T-helper 2 cell treated with Interferon-gamma antibody and Interleukin-4, amounts not matched to agents 5 μg/mL and 100 μg/mL, for 36 hours (primary cell): ENCODE data around the gene S100PBP.

Source experiments
- DNase-seq: peaks from one replicate; pipeline ENCODE4 v3.0.0; 2021; ENCODE audit warnings: low spot score
- H3K27ac Mint-ChIP-seq: one replicate; pipeline ENCODE4 v1.8.0; 2021; ENCODE audit warnings: mild to moderate bottlenecking, mixed read lengths
- H3K27me3 Mint-ChIP-seq: one replicate; pipeline ENCODE4 v1.8.0; 2021; ENCODE audit warnings: low read depth, mixed read lengths
- H3K36me3 Mint-ChIP-seq: one replicate; pipeline ENCODE4 v1.8.0; 2021; ENCODE audit warnings: low read depth, mixed read lengths
- H3K4me1 Mint-ChIP-seq: one replicate; pipeline ENCODE4 v1.8.0; 2021; ENCODE audit warnings: low read depth, mixed read lengths
- H3K4me3 Mint-ChIP-seq: one replicate; pipeline ENCODE4 v1.8.0; 2022; ENCODE audit warnings: mild to moderate bottlenecking, moderate library complexity, mixed read lengths
- H3K9me3 Mint-ChIP-seq: one replicate; pipeline ENCODE4 v1.8.0; 2021; ENCODE audit warnings: mixed read lengths

S100PBP gene

DNA sequence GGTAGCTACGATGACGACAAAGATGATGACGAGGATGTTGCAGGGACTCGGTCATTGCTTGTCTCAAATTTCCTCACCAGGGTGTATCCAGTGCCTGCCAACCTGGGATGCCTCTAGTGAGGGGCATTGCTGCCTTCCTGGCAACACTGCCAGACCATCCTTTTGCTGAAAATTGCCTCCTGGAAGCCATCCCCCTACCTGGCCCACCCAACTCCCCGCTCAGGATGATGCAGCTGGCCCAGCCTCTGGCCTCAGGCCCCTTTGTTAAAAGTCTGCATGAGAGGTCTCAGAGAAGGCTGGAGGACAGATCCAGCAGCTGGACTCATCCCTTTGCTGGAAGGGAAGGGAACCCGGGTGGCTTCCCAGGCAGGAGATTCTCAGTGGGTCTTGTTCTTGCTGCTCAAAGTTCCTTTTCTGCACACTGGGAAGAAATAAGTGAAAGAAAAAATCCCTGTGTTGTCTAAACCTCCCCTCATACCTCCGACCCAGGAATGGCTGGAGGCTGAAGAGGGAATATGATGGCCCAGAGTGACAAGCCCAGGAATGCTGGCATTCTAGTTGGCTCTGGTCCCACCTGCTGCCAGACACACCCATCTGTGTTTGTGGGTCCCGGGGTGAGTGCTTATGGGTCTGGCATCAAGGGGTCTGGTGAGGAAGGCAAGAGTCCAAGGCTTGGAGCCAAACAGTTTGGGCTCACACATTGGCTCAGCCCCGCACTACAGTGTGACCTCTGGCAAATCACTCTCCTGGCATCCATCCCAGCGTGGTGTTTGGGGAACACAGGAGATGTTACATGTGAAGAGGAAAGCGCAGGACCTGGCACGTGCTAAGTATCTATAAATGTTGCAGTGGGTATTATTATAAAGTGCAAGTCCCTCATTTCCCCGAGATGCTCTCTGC is 60.0 kb downstream of the S100PBP start:
- no peaks in the 10 kb centered on the region for H3K9me3 Mint-ChIP-seq
- peaks cover 3% of the 10 kb centered on the region for H3K4me1 Mint-ChIP-seq
- H3K27ac Mint-ChIP-seq: no peak overlapping the region
- peaks cover 21% of the 10 kb centered on the region for H3K27me3 Mint-ChIP-seq
- no peaks in the 10 kb centered on the region for H3K36me3 Mint-ChIP-seq
- DNase-seq: no peak
- no peak overlapping the region for H3K4me3 Mint-ChIP-seq

DNA sequence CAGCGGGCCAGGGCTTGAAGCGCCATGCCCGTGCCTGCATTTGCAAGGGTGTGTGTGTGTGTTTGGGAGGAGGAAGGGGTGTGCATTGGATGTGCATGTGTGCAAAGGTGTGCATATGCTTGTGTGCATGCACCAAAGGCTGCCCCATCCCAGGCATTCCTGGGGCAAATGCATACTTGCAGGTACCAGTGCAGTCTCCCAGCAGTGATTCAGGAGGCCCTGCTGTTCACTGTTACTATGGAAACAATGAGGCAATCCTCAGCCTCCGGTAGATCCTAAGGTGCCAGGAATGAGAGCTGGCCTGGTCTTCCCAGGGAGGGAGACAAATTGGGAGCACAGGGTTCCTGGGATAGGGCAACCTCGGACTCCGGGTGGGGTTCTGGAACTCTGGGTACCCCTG is 60.7 kb downstream of the S100PBP start:
- no peak overlapping the region for H3K27ac Mint-ChIP-seq
- peaks cover 17% of the 10 kb centered on the region for H3K27me3 Mint-ChIP-seq
- no peaks in the 10 kb centered on the region for H3K9me3 Mint-ChIP-seq
- no peaks in the 10 kb centered on the region for H3K4me1 Mint-ChIP-seq
- DNase-seq: no peak
- H3K36me3 Mint-ChIP-seq: no peaks in the 10 kb centered on the region
- no peak overlapping the region for H3K4me3 Mint-ChIP-seq

DNA sequence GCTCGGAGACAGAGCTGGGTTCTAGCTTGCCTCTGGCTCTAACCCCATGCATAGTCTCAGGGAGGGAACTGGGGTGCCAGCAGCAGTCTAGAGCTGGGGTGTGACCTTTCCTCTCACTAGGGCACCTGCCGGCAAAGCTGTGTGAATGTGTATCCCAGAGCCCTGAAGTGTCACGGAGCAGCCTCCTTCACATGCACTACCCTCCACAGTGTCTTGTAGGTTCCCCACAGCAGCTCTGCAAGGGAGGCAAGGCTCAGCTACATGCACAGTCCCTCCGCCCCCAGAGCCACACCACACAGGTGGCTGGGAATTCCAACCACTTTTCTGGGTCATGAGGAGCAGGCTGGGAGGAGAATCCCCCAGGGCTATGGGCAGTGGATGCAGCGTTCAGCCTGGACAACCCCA is 61.2 kb downstream of the S100PBP start:
- no peaks in the 10 kb centered on the region for H3K36me3 Mint-ChIP-seq
- H3K27me3 Mint-ChIP-seq: peaks cover 20% of the 10 kb centered on the region
- no peaks in the 10 kb centered on the region for H3K9me3 Mint-ChIP-seq
- DNase-seq: no peak
- H3K27ac Mint-ChIP-seq: no peak overlapping the region
- H3K4me3 Mint-ChIP-seq: no peak overlapping the region
- H3K4me1 Mint-ChIP-seq: no peaks in the 10 kb centered on the region

DNA sequence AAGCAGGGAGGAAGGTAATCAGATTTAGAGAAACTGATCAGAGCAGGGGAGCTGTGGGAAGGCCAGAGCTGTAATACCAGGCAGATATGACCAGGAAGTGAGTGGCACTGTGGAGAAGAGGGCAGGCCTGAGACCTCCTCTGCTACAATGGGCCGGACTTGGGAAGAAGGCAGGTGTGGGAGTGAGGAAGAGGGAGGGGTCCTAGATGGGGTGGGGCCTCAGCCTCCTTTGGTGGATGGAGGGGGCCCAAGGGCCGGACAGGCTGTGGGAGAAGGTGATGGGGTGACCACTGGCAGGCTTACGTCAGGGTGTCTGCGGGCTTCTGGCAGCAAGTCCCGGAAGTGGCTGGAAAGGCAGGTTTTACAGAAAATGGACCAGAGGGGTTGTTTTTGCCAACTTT is 63.8 kb downstream of the S100PBP start:
- DNase-seq: no peak
- no peak overlapping the region for H3K4me3 Mint-ChIP-seq
- no peaks in the 10 kb centered on the region for H3K36me3 Mint-ChIP-seq
- no peak overlapping the region for H3K27ac Mint-ChIP-seq
- H3K4me1 Mint-ChIP-seq: peaks cover 2% of the 10 kb centered on the region
- H3K9me3 Mint-ChIP-seq: no peaks in the 10 kb centered on the region
- H3K27me3 Mint-ChIP-seq: peaks cover 28% of the 10 kb centered on the region

DNA sequence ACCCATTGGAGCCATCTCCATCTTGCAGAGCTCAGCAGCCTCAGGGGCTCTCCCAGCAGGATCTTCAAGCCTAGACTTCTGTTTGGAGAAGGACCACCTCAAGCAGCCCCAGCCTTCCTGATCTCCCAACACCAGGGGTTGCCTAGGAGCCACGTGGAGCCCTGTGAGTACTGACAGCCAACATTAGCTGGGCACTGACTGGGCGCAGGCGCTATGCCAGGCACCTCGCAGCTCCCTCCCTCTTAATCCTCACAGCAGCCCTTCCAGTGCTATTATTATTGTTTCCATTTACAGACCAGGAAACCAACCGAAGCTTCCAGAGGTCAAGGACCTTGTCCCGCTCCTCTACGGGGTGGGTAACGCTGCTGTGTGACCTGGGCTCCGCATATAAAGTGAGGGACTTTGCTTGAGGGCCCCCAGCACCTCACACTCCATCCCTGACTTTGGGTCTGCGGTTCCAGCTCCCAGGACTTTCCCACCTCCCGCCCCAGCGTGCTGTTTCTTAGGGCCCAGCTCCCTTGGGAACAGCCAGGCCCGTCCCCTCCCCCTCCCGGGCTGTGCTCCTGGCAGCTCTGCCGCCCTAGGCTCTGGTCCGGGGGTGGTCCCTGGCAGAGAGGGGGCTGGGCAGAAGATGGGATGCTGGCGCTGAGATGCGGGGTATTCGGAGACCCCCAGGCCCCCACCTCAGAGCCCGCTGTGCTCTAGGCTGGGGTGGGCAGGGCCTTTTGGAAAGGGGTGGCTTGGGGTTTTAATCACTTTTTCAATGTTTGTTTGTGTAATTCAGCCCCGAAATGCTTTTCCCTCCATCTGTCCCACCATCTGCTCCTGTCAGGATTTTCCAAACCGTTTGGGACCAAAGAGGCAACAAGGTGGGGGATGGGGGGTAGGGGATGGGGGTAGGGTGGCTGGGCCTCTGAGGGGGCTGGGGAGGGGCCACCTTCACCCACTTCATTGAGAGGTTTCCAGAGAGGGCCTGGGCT is 64.7 kb downstream of the S100PBP start:
- DNase-seq: no peak
- Mint-ChIP-seq H3K4me3 (no peak overlapping the region), H3K4me1 (peaks cover 2% of the 10 kb centered on the region), H3K9me3 (no peaks in the 10 kb centered on the region), H3K27ac (no peak overlapping the region), H3K36me3 (no peaks in the 10 kb centered on the region), H3K27me3 (peaks cover 35% of the 10 kb centered on the region)

DNA sequence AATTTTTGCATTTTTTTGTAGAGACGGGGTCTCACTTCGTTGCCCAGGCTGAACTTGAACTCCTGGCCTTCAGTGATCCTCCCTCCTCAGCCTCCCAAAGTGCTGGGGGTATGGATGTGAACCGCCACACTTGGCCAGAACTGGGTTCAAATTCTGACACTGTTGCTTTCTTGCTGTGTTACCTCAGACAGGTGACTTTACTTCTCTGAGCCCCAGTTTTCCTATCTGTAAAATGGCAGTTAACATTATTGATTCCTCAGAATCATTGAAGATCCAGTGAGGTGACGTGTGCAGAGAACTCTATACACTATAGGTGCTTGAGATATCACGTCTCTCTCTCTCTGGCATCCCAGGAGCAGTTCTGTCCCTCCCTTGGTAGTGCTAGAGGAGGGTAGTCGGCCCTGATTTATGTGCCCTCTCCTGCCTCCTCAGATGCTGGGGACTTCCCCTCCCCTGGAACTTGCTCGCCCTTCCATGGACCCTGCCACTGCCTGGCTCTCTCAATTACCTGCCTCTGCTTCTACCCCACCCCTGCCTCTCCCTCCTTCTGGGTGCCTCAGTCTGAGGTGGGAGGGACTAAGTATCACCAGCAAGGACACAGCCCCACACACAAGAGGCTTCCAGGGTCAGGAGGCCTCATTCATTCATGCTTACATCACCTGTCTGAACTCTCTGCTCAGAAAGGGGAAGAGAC is 66.0 kb downstream of the S100PBP start:
- peaks cover 42% of the 10 kb centered on the region for H3K27me3 Mint-ChIP-seq
- H3K4me1 Mint-ChIP-seq: peaks cover 2% of the 10 kb centered on the region
- no peak for DNase-seq
- H3K4me3 Mint-ChIP-seq: no peak overlapping the region
- H3K9me3 Mint-ChIP-seq: no peaks in the 10 kb centered on the region
- H3K36me3 Mint-ChIP-seq: no peaks in the 10 kb centered on the region
- H3K27ac Mint-ChIP-seq: no peak overlapping the region

DNA sequence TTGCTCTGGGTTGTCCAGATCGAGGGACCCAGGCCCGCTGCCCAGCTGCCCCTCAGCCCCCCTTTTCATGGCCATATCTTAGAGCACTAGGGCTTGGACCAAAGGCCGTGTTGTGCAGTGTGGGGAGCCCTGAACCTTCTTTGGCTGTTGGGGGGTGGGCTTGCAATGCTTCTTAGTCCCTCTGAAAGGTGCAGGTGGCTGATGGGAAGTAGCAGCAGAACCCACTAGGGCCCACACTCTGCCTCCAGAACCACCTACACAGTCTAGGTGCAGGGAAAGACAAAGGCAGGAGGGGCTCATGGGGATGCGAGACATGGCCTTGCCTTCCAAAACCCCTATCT is 66.5 kb downstream of the S100PBP start:
- H3K4me3 Mint-ChIP-seq: no peak overlapping the region
- H3K27ac Mint-ChIP-seq: no peak overlapping the region
- no peaks in the 10 kb centered on the region for H3K9me3 Mint-ChIP-seq
- H3K4me1 Mint-ChIP-seq: peaks cover 2% of the 10 kb centered on the region
- H3K36me3 Mint-ChIP-seq: no peaks in the 10 kb centered on the region
- H3K27me3 Mint-ChIP-seq: peaks cover 44% of the 10 kb centered on the region
- no peak for DNase-seq

DNA sequence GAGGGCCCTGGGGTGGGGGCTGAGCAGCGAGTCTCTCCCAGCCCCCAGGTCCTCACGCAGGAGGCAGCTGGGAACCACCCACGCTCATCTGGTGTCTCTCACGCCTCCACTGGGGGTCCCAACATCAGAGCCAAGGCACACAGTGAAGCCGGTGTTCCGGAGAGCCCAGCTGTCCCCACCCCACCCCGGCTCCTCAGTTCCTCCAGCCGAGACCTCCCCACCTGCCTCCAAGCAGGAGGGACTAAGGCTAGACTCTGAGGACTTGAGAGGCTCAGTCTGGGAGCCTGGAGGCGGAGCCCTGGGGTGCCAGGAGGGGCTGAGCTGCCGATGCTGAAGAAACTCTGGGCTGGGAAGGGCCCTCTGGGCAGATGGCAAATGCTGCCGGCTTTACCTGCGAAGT is 67.3 kb downstream of the S100PBP start:
- no peaks in the 10 kb centered on the region for H3K36me3 Mint-ChIP-seq
- H3K27me3 Mint-ChIP-seq: peaks cover 49% of the 10 kb centered on the region
- H3K27ac Mint-ChIP-seq: no peak overlapping the region
- H3K9me3 Mint-ChIP-seq: no peaks in the 10 kb centered on the region
- DNase-seq: no peak
- no peak overlapping the region for H3K4me3 Mint-ChIP-seq
- peaks cover 2% of the 10 kb centered on the region for H3K4me1 Mint-ChIP-seq

DNA sequence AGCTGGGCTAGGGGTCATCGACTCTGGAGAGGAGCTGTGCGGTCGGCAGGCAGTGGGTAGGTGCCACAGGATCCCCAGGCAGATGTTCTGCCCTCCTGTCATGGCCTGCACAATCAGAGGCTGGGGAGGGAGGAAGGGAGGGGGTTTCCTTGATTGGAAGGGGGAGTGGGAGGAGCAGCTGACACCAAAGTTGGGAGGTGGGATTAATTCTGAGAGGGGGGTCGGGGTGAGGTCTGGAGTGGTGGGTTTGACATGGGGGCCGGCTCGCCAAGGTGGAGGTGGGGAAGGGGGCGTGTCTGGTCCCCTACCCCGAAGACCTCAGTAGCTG is 68.2 kb downstream of the S100PBP start:
- Mint-ChIP-seq H3K9me3 (no peaks in the 10 kb centered on the region), H3K4me1 (peaks cover 2% of the 10 kb centered on the region), H3K4me3 (no peak overlapping the region), H3K36me3 (no peaks in the 10 kb centered on the region), H3K27me3 (peaks cover 57% of the 10 kb centered on the region), H3K27ac (no peak overlapping the region)
- no peak for DNase-seq

DNA sequence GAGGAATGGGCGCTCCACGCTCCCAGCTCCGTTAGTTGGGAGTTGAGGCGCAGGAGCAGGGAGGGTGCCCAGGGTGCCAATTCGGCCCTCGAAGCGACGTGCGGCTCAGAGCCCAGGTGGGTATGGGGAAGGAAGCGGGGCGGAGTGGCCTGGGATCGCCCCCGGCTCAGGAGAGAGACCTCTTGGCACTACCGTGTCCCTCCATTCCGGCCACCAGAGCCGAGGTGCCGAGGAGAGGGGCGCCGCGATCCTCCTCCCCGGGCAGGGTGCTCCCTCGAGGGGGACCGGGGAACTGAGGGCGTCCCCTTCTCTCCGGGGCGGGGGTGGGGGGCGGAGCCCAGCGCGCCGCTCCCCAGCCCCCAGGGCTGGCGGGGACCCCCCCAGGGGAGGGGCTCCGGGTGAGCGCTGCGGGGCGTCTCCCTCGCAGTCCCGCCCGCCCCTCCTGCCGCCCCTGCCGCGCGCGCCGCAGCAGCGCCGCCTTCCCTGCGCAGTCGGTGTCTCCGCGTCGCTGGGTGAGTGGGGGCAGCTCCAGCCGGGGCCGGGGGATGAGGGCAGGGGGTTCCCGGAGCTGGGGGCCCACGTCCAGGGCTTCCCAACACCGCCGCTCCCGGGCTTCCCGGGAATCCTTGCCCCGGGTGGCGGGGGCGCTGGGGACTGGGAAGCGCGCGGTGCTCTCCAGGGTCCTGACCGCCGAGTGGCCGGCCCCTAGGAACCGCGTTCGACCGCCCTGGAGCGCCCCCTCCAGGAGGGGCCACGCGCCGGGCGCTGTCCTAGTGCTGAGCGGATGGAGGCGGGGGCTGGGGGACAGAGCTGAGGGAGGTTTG is 68.8 kb downstream of the S100PBP start, which contains the start of gene HPCA:
Gene HPCA, plus strand, starts transcription at position 488 of the 824 bp plus-strand sequence. CDS start 2,408 bp downstream, outside the sequence.
- H3K36me3 Mint-ChIP-seq: no peaks in the 10 kb centered on the region
- no peaks in the 10 kb centered on the region for H3K9me3 Mint-ChIP-seq
- H3K4me1 Mint-ChIP-seq: peaks cover 2% of the 10 kb centered on the region
- no peak within 1 kb of the TSS for H3K27ac Mint-ChIP-seq
- H3K4me3 Mint-ChIP-seq: no peak within 1 kb of the TSS
- peak; percentile 44 for DNase-seq
- peaks cover 59% of the 10 kb centered on the region for H3K27me3 Mint-ChIP-seq

DNA sequence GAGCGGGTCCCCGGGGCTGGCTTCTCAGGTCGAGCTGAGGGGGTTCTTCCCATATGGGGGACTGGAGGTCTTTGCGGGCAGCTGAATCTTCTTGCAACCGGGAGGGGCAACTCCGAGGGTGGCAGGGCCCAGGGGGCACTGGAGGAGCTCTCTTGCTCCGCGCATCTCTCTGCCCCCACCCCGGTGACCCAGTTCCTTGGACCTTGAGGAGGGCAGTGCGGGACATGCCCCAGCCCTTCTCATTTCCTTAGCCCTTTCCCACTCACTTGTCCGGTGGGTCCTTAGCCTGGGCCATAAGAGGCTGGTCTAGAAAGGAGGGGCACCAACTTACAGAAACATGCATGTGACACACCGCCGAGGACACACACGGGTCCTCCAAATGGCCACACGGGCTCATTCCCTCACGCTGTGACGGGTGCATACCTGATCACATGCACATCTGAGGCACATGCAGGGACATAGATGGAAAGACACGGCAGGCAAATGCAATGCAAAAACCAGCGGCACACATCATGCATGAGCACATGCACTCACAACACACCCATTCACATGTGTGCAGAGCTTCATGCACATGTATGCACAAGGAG is 69.5 kb downstream of the S100PBP start:
- Mint-ChIP-seq H3K27ac (no peak overlapping the region), H3K4me1 (peaks cover 2% of the 10 kb centered on the region), H3K4me3 (no peak overlapping the region), H3K9me3 (no peaks in the 10 kb centered on the region), H3K27me3 (peaks cover 66% of the 10 kb centered on the region), H3K36me3 (no peaks in the 10 kb centered on the region)
- DNase-seq: no peak

DNA sequence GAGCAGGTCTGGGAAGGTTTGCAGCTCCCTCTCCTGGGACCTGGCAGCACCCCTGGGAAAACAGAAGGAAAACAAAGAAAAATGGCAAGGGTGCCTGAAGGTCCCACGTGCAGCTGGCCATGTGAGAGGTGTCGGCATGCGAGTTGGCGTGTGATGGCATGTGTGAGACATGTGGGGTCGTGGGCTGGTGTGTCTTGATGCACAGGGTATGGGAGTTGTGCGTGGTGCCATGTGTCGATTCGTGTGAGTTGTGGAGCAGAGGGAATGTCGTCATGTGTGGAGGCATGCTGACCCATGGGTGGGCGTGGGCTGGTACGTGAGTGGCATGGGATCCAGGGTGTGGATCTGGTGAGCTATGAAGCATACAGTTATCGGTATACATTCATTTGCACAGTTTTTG is 70.2 kb downstream of the S100PBP start:
- Mint-ChIP-seq H3K4me1 (peaks cover 5% of the 10 kb centered on the region), H3K27ac (no peak overlapping the region), H3K4me3 (no peak overlapping the region), H3K36me3 (no peaks in the 10 kb centered on the region), H3K9me3 (no peaks in the 10 kb centered on the region), H3K27me3 (peaks cover 73% of the 10 kb centered on the region)
- no peak for DNase-seq

DNA sequence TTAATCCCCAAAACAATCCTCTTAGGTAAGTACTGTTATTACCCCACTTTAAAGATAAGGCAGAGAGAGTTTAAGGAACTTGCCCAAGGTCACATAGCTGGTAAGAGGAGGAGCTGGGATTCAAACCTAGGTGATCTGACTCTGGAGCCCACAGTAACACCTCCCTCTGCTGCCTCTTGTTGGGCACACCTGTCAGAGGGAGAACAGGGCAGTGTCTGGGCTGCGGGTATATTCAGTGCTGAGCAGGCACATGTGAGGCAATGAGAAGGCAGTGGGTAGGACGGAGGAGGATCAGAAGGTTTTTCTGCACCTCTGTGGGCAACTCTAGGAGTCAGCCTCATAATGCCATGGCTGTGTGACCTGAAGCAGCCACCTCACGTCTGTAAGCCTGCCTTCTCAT is 70.7 kb downstream of the S100PBP start:
- H3K4me3 Mint-ChIP-seq: no peak overlapping the region
- H3K4me1 Mint-ChIP-seq: peaks cover 5% of the 10 kb centered on the region
- H3K36me3 Mint-ChIP-seq: no peaks in the 10 kb centered on the region
- no peaks in the 10 kb centered on the region for H3K9me3 Mint-ChIP-seq
- DNase-seq: no peak
- peaks cover 74% of the 10 kb centered on the region for H3K27me3 Mint-ChIP-seq
- no peak overlapping the region for H3K27ac Mint-ChIP-seq
